Measurements from ENCODE around the gene GHITM. TPM values are rescaled to one million over a fixed set of nuclear protein-coding genes. Genes with fewer than 3 reads are reported as not detected.
"Not testable (repeated sequence)": the region's sequence is repeated elsewhere in the genome, so short reads cannot be mapped to it uniquely, and the experiment has no call there.

GHITM gene
- total RNA-seq, 1 donor from 2014 or later, result 113 TPM

GRCh38 chr10:84135836-84136235 is 3.5 kb upstream of the GHITM start:
- TF ChIP-seq CTCF (IDR thresholded peaks at IDR 0.05), result no peak
- CTCF ChIA-PET, result no interaction called here
- ATAC-seq (ENCODE audit: low read depth) (no peak), DNase-seq (no peak)
- H3K27ac Mint-ChIP-seq, result no peak overlapping the region
- intact Hi-C loops (cut with micrococcal nuclease), result no loop called here
- H3K27me3 Mint-ChIP-seq, result peaks cover 4% of the 10 kb centered on the region
- no peaks in the 10 kb centered on the region for H3K9me3 Mint-ChIP-seq
- H3K36me3 Mint-ChIP-seq (ENCODE audit: low read depth), result peaks cover 9% of the 10 kb centered on the region
- POLR2A ChIA-PET, result no interaction called here
- H3K4me3 Mint-ChIP-seq, result no peak overlapping the region
- peaks cover 19% of the 10 kb centered on the region for H3K4me1 Mint-ChIP-seq

GRCh38 chr10:84137811-84138210 is 1.5 kb upstream of the GHITM start:
- peaks cover 29% of the 10 kb centered on the region for H3K4me1 Mint-ChIP-seq
- H3K36me3 Mint-ChIP-seq (ENCODE audit: low read depth), result peaks cover 23% of the 10 kb centered on the region
- H3K27me3 Mint-ChIP-seq, result no peaks in the 10 kb centered on the region
- H3K9me3 Mint-ChIP-seq, result no peaks in the 10 kb centered on the region
- peak overlapping the region; percentile 96 for H3K4me3 Mint-ChIP-seq
- intact Hi-C loops (cut with micrococcal nuclease), result no loop called here
- TF ChIP-seq CTCF (IDR thresholded peaks at IDR 0.05), result no peak
- CTCF ChIA-PET, result no interaction called here
- no peak for ATAC-seq (ENCODE audit: low read depth)
- POLR2A ChIA-PET, result interaction anchor here (2.4 kb wide), 1 partner anchor 10 kb away, joined by 14 read pairs; no protein-coding TSS in a partner anchor
- no peak overlapping the region for H3K27ac Mint-ChIP-seq
- DNase-seq, result no peak

- TF ChIP-seq CTCF (IDR thresholded peaks at IDR 0.05), result no peak
- Mint-ChIP-seq H3K36me3 (ENCODE audit: low read depth) (peaks cover 31% of the 10 kb centered on the region), H3K27ac (peak overlapping the region; percentile 94), H3K4me1 (peaks cover 31% of the 10 kb centered on the region), H3K4me3 (peak overlapping the region; percentile 96), H3K9me3 (no peaks in the 10 kb centered on the region), H3K27me3 (no peaks in the 10 kb centered on the region)
- POLR2A ChIA-PET, result interaction anchor here (0.9 to 2.4 kb wide), 5 partner anchors 9 to 190 kb away, joined by 3 to 14 read pairs (median 6); partner anchors contain the start of gene CCSER2
- no peak for ATAC-seq (ENCODE audit: low read depth)
- no peak for DNase-seq
- CTCF ChIA-PET, result interaction anchor here (0.9 to 1.0 kb wide), 2 partner anchors 9 to 11 kb away, joined by 3 read pairs; no protein-coding TSS in a partner anchor
- intact Hi-C loops (cut with micrococcal nuclease), result loop anchor here (1.0 kb wide), 5 partner anchors 11 to 190 kb away; partner anchors contain the start of gene CCSER2
Observed at GRCh38 chr10:84138478-84139125, 707 bp upstream of the GHITM start.

GRCh38 chr10:84140036-84140379 is 699 bp downstream of the GHITM start:
- Mint-ChIP-seq H3K4me3 (peak overlapping the region; percentile 96), H3K27ac (peak overlapping the region; percentile 94), H3K4me1 (peaks cover 32% of the 10 kb centered on the region), H3K27me3 (no peaks in the 10 kb centered on the region), H3K36me3 (ENCODE audit: low read depth) (peaks cover 43% of the 10 kb centered on the region), H3K9me3 (no peaks in the 10 kb centered on the region)
- ChIA-PET POLR2A (interaction anchor here (1.6 to 2.4 kb wide), 3 partner anchors 8 to 188 kb away, joined by 6 to 14 read pairs (median 9); partner anchors contain the start of gene CCSER2), CTCF (interaction anchor here (1.2 to 1.7 kb wide), 2 partner anchors 8 to 10 kb away, joined by 3 to 5 read pairs; no protein-coding TSS in a partner anchor)
- no peak for TF ChIP-seq CTCF (IDR thresholded peaks at IDR 0.05)
- DNase-seq, result no peak
- ATAC-seq (ENCODE audit: low read depth), result no peak
- intact Hi-C loops (cut with micrococcal nuclease), result no loop called here

GRCh38 chr10:84147347-84147746 is 8.0 kb downstream of the GHITM start:
- CTCF ChIA-PET, result interaction anchor here (0.8 to 3.9 kb wide), 21 partner anchors 7 to 110 kb away, joined by 3 to 90 read pairs (median 6); partner anchors contain the start of gene CDHR1
- intact Hi-C loops (cut with micrococcal nuclease), result loop anchor here (5.0 kb wide), 1 partner anchor 390 kb away; no protein-coding TSS in a partner anchor
- Mint-ChIP-seq H3K4me3 (no peak overlapping the region), H3K27me3 (no peaks in the 10 kb centered on the region), H3K4me1 (peaks cover 5% of the 10 kb centered on the region), H3K27ac (no peak overlapping the region), H3K36me3 (ENCODE audit: low read depth) (peaks cover 78% of the 10 kb centered on the region), H3K9me3 (no peaks in the 10 kb centered on the region)
- no peak for DNase-seq
- POLR2A ChIA-PET, result interaction anchor here (0.7 to 1.2 kb wide), 3 partner anchors 8 to 58 kb away, joined by 3 to 14 read pairs (median 3); partner anchors contain the start of gene GHITM
- TF ChIP-seq CTCF (IDR thresholded peaks at IDR 0.05), result no peak
- no peak for ATAC-seq (ENCODE audit: low read depth)

- H3K4me1 Mint-ChIP-seq, H3K27me3 Mint-ChIP-seq, H3K27ac Mint-ChIP-seq, DNase-seq, H3K9me3 Mint-ChIP-seq, H3K4me3 Mint-ChIP-seq: not testable (repeated sequence)
- H3K36me3 Mint-ChIP-seq (ENCODE audit: low read depth), result peaks cover 78% of the 10 kb centered on the region
- intact Hi-C loops (cut with micrococcal nuclease), result loop anchor here (1.0 to 5.0 kb wide), 5 partner anchors 31 to 389 kb away; no protein-coding TSS in a partner anchor
- peak; percentile 47 for ATAC-seq (ENCODE audit: low read depth)
- CTCF ChIA-PET, result interaction anchor here (0.8 to 3.9 kb wide), 21 partner anchors 8 to 109 kb away, joined by 3 to 90 read pairs (median 6); partner anchors contain the start of gene CDHR1
- POLR2A ChIA-PET, result interaction anchor here (0.7 to 1.2 kb wide), 3 partner anchors 9 to 57 kb away, joined by 3 to 14 read pairs (median 3); partner anchors contain the start of gene GHITM
Observed at GRCh38 chr10:84148006-84148597, 8.8 kb downstream of the GHITM start.
